ENCODE data around the gene PKNOX2.

The PKNOX2 gene

GRCh38 chr11:125359130-125359529 lies 194.6 kb downstream of the PKNOX2 start:
- Histone ChIP-seq H3K79me2 (ENCODE audit: control insufficient read depth, insufficient read depth, low read length, unreplicated experiment) (no peaks in the 10 kb centered on the region), H3K27me3 (ENCODE audit: insufficient read depth, low read length) (no peaks in the 10 kb centered on the region), H2AFZ (ENCODE audit: low read length, unreplicated experiment) (no peak overlapping the region), H3K36me3 (ENCODE audit: insufficient read depth, low read length) (no peaks in the 10 kb centered on the region), H3K4me1 (ENCODE audit: control insufficient read depth, insufficient read depth, low read length, unreplicated experiment) (peaks cover 8% of the 10 kb centered on the region), H3K4me3 (ENCODE audit: low read depth, low read length) (no peak overlapping the region), H3K27ac (ENCODE audit: low read depth, low read length) (no peak overlapping the region)

GRCh38 chr11:125360066-125360465 lies 195.5 kb downstream of the PKNOX2 start:
- Histone ChIP-seq H3K79me2 (ENCODE audit: control insufficient read depth, insufficient read depth, low read length, unreplicated experiment) (no peaks in the 10 kb centered on the region), H3K4me3 (ENCODE audit: low read depth, low read length) (no peak overlapping the region), H2AFZ (ENCODE audit: low read length, unreplicated experiment) (no peak overlapping the region), H3K27me3 (ENCODE audit: insufficient read depth, low read length) (no peaks in the 10 kb centered on the region), H3K36me3 (ENCODE audit: insufficient read depth, low read length) (no peaks in the 10 kb centered on the region), H3K27ac (ENCODE audit: low read depth, low read length) (no peak overlapping the region), H3K4me1 (ENCODE audit: control insufficient read depth, insufficient read depth, low read length, unreplicated experiment) (peaks cover 8% of the 10 kb centered on the region)

GRCh38 chr11:125364121-125364826 lies 199.7 kb downstream of the PKNOX2 start:
- no peak overlapping the region for H3K27ac ChIP-seq (ENCODE audit: low read depth, low read length)
- peaks cover 4% of the 10 kb centered on the region for H3K4me1 ChIP-seq (ENCODE audit: control insufficient read depth, insufficient read depth, low read length, unreplicated experiment)
- no peak overlapping the region for H3K4me3 ChIP-seq (ENCODE audit: low read depth, low read length)
- no peak overlapping the region for H2AFZ ChIP-seq (ENCODE audit: low read length, unreplicated experiment)
- no peaks in the 10 kb centered on the region for H3K36me3 ChIP-seq (ENCODE audit: insufficient read depth, low read length)
- H3K27me3 ChIP-seq (ENCODE audit: insufficient read depth, low read length): no peaks in the 10 kb centered on the region
- H3K79me2 ChIP-seq (ENCODE audit: control insufficient read depth, insufficient read depth, low read length, unreplicated experiment): no peaks in the 10 kb centered on the region

- Histone ChIP-seq H3K79me2 (ENCODE audit: control insufficient read depth, insufficient read depth, low read length, unreplicated experiment) (no peaks in the 10 kb centered on the region), H3K27me3 (ENCODE audit: insufficient read depth, low read length) (no peaks in the 10 kb centered on the region), H3K4me3 (ENCODE audit: low read depth, low read length) (no peak overlapping the region), H3K36me3 (ENCODE audit: insufficient read depth, low read length) (no peaks in the 10 kb centered on the region), H3K27ac (ENCODE audit: low read depth, low read length) (no peak overlapping the region), H2AFZ (ENCODE audit: low read length, unreplicated experiment) (no peak overlapping the region), H3K4me1 (ENCODE audit: control insufficient read depth, insufficient read depth, low read length, unreplicated experiment) (peaks cover 4% of the 10 kb centered on the region)
Measured at GRCh38 chr11:125365196-125365931, 200.8 kb downstream of the PKNOX2 start.

- Histone ChIP-seq H2AFZ (ENCODE audit: low read length, unreplicated experiment) (no peak overlapping the region), H3K27ac (ENCODE audit: low read depth, low read length) (no peak overlapping the region), H3K4me1 (ENCODE audit: control insufficient read depth, insufficient read depth, low read length, unreplicated experiment) (peaks cover 4% of the 10 kb centered on the region), H3K4me3 (ENCODE audit: low read depth, low read length) (no peak overlapping the region), H3K79me2 (ENCODE audit: control insufficient read depth, insufficient read depth, low read length, unreplicated experiment) (no peaks in the 10 kb centered on the region), H3K36me3 (ENCODE audit: insufficient read depth, low read length) (no peaks in the 10 kb centered on the region), H3K27me3 (ENCODE audit: insufficient read depth, low read length) (peaks cover 13% of the 10 kb centered on the region)
Measured at GRCh38 chr11:125367710-125368109, 203.2 kb downstream of the PKNOX2 start.

GRCh38 chr11:125368757-125369156 lies 204.2 kb downstream of the PKNOX2 start:
- H3K79me2 ChIP-seq (ENCODE audit: control insufficient read depth, insufficient read depth, low read length, unreplicated experiment): no peaks in the 10 kb centered on the region
- H2AFZ ChIP-seq (ENCODE audit: low read length, unreplicated experiment): no peak overlapping the region
- H3K27ac ChIP-seq (ENCODE audit: low read depth, low read length): no peak overlapping the region
- H3K36me3 ChIP-seq (ENCODE audit: insufficient read depth, low read length): no peaks in the 10 kb centered on the region
- no peak overlapping the region for H3K4me3 ChIP-seq (ENCODE audit: low read depth, low read length)
- H3K27me3 ChIP-seq (ENCODE audit: insufficient read depth, low read length): peaks cover 22% of the 10 kb centered on the region
- peaks cover 4% of the 10 kb centered on the region for H3K4me1 ChIP-seq (ENCODE audit: control insufficient read depth, insufficient read depth, low read length, unreplicated experiment)

GRCh38 chr11:125369808-125370207 lies 205.3 kb downstream of the PKNOX2 start:
- Histone ChIP-seq H3K79me2 (ENCODE audit: control insufficient read depth, insufficient read depth, low read length, unreplicated experiment) (no peaks in the 10 kb centered on the region), H3K27ac (ENCODE audit: low read depth, low read length) (no peak overlapping the region), H2AFZ (ENCODE audit: low read length, unreplicated experiment) (no peak overlapping the region), H3K4me3 (ENCODE audit: low read depth, low read length) (no peak overlapping the region), H3K27me3 (ENCODE audit: insufficient read depth, low read length) (peaks cover 22% of the 10 kb centered on the region), H3K36me3 (ENCODE audit: insufficient read depth, low read length) (no peaks in the 10 kb centered on the region), H3K4me1 (ENCODE audit: control insufficient read depth, insufficient read depth, low read length, unreplicated experiment) (no peaks in the 10 kb centered on the region)

GRCh38 chr11:125370561-125371389 lies 206.2 kb downstream of the PKNOX2 start:
- Histone ChIP-seq H3K36me3 (ENCODE audit: insufficient read depth, low read length) (no peaks in the 10 kb centered on the region), H3K4me1 (ENCODE audit: control insufficient read depth, insufficient read depth, low read length, unreplicated experiment) (no peaks in the 10 kb centered on the region), H3K27ac (ENCODE audit: low read depth, low read length) (no peak overlapping the region), H2AFZ (ENCODE audit: low read length, unreplicated experiment) (no peak overlapping the region), H3K27me3 (ENCODE audit: insufficient read depth, low read length) (peaks cover 22% of the 10 kb centered on the region), H3K4me3 (ENCODE audit: low read depth, low read length) (no peak overlapping the region), H3K79me2 (ENCODE audit: control insufficient read depth, insufficient read depth, low read length, unreplicated experiment) (no peaks in the 10 kb centered on the region)

- Histone ChIP-seq H3K4me1 (ENCODE audit: control insufficient read depth, insufficient read depth, low read length, unreplicated experiment) (no peaks in the 10 kb centered on the region), H3K27me3 (ENCODE audit: insufficient read depth, low read length) (peaks cover 22% of the 10 kb centered on the region), H3K4me3 (ENCODE audit: low read depth, low read length) (no peak overlapping the region), H2AFZ (ENCODE audit: low read length, unreplicated experiment) (no peak overlapping the region), H3K36me3 (ENCODE audit: insufficient read depth, low read length) (no peaks in the 10 kb centered on the region), H3K79me2 (ENCODE audit: control insufficient read depth, insufficient read depth, low read length, unreplicated experiment) (no peaks in the 10 kb centered on the region), H3K27ac (ENCODE audit: low read depth, low read length) (no peak overlapping the region)
Measured at GRCh38 chr11:125371431-125371935, 206.9 kb downstream of the PKNOX2 start.

- Histone ChIP-seq H3K79me2 (ENCODE audit: control insufficient read depth, insufficient read depth, low read length, unreplicated experiment) (no peaks in the 10 kb centered on the region), H3K4me1 (ENCODE audit: control insufficient read depth, insufficient read depth, low read length, unreplicated experiment) (peaks cover 3% of the 10 kb centered on the region), H3K27ac (ENCODE audit: low read depth, low read length) (no peak overlapping the region), H2AFZ (ENCODE audit: low read length, unreplicated experiment) (no peak overlapping the region), H3K36me3 (ENCODE audit: insufficient read depth, low read length) (no peaks in the 10 kb centered on the region), H3K27me3 (ENCODE audit: insufficient read depth, low read length) (peaks cover 22% of the 10 kb centered on the region), H3K4me3 (ENCODE audit: low read depth, low read length) (no peak overlapping the region)
Measured at GRCh38 chr11:125372088-125372487, 207.5 kb downstream of the PKNOX2 start.

Data from ACC112 (cell line).